Left ventricle myocardium superior (tissue), 1 donor: ENCODE results near the gene RAD51D. TPM values are rescaled to one million over a fixed set of nuclear protein-coding genes. Genes with fewer than 3 reads are reported as not detected.

Experiments
- ATAC-seq: fragments of 200-7000 bp; cut with Tn5 transposase; one replicate; pipeline ENCODE4 v1.9.1; 2020; ENCODE audit warnings: mild to moderate bottlenecking, moderate library complexity
- DNase-seq: peaks from one replicate; pipeline ENCODE4 v3.0.0-alpha.2; 2020
- intact Hi-C: fragments of 100-400 bp; cut with micrococcal nuclease; formaldehyde crosslinking; loops from one replicate; pipeline ENCODE4 v1.11.0; 2022
- total RNA-seq: library from RNA; stranded (reverse); fragmentation: NEBNext Ultra II Directional; extraction: Animal tissue kit (Norgen Biotek cat#: 25700); gene quantifications from one replicate; pipeline ENCODE4 v1.2.1, GENCODE V29; 2021
- donor health status: DM: no; HTN: yes; CAD: no; lungs with severe emphysema.

Gene RAD51D
- total RNA-seq, 1 donor from 2014 or later: 6.4 TPM

GRCh38 chr17:35079547-35080423 is 39.9 kb downstream of the RAD51D start:
- no peak for ATAC-seq
- DNase-seq: no peak
- intact Hi-C loops: no loop called here

- ATAC-seq: no peak
- intact Hi-C loops: no loop called here
- DNase-seq: no peak
Observed at GRCh38 chr17:35076874-35077273, 42.8 kb downstream of the RAD51D start.

- DNase-seq (no peak), ATAC-seq (no peak)
- intact Hi-C loops: no loop called here
Observed at GRCh38 chr17:35074711-35075707, 44.7 kb downstream of the RAD51D start.

GRCh38 chr17:35073991-35074627 is 45.6 kb downstream of the RAD51D start:
- ATAC-seq: no peak
- no peak for DNase-seq
- intact Hi-C loops: no loop called here

GRCh38 chr17:35073183-35073790 is 46.4 kb downstream of the RAD51D start:
- DNase-seq (no peak), ATAC-seq (no peak)
- intact Hi-C loops: no loop called here

GRCh38 chr17:35069311-35069710 is 50.3 kb downstream of the RAD51D start:
- no peak for ATAC-seq
- no peak for DNase-seq
- intact Hi-C loops: no loop called here

- ATAC-seq (no peak), DNase-seq (no peak)
- intact Hi-C loops: no loop called here
Observed at GRCh38 chr17:35068249-35068648, 51.4 kb downstream of the RAD51D start.

- intact Hi-C loops: no loop called here
- DNase-seq (no peak), ATAC-seq (no peak)
Observed at GRCh38 chr17:35065880-35066279, 53.8 kb downstream of the RAD51D start.

GRCh38 chr17:35064516-35065215 is 55.0 kb downstream of the RAD51D start:
- no peak for ATAC-seq
- intact Hi-C loops: no loop called here
- no peak for DNase-seq

- DNase-seq (peak; percentile 75), ATAC-seq (peak; percentile 99)
- intact Hi-C loops: no loop called here
Observed at GRCh38 chr17:35063514-35064223, 56.0 kb downstream of the RAD51D start, which contains the start of gene RFFL. Gene RFFL, minus strand, starts transcription at chr17:35063707. Its CDS starts 37,154 bp downstream, at chr17:35026553.

GRCh38 chr17:35062308-35062707 is 57.4 kb downstream of the RAD51D start:
- DNase-seq: no peak
- intact Hi-C loops: no loop called here
- no peak for ATAC-seq

GRCh38 chr17:35057332-35057915 is 62.2 kb downstream of the RAD51D start:
- DNase-seq: no peak
- ATAC-seq: no peak
- intact Hi-C loops: no loop called here

- DNase-seq (no peak), ATAC-seq (no peak)
- intact Hi-C loops: no loop called here
Observed at GRCh38 chr17:35056013-35056412, 63.6 kb downstream of the RAD51D start.

GRCh38 chr17:35053204-35053603 is 66.5 kb downstream of the RAD51D start:
- no peak for ATAC-seq
- intact Hi-C loops: no loop called here
- DNase-seq: no peak

- DNase-seq (no peak), ATAC-seq (no peak)
- intact Hi-C loops: no loop called here
Observed at GRCh38 chr17:35052780-35053179, 66.9 kb downstream of the RAD51D start.

GRCh38 chr17:35052241-35052610 is 67.4 kb downstream of the RAD51D start:
- no peak for DNase-seq
- intact Hi-C loops: no loop called here
- ATAC-seq: no peak

GRCh38 chr17:35051579-35052240 is 68.0 kb downstream of the RAD51D start:
- DNase-seq (no peak), ATAC-seq (peak; percentile 45)
- intact Hi-C loops: no loop called here
